D721Med (cell line): ENCODE data around the gene TUBA3C.

Experiments
- DNase-seq: peaks from one replicate; pipeline ENCODE4 v3.0.0; 2011; ENCODE audit warnings: low spot score; ENCODE audit not compliant: insufficient read length
- FAIRE-seq: peaks from 2 replicates; lab custom pipeline; 2011; peaks lifted over from hg19 to GRCh38; lab: Jason Lieb, UNC
- CTCF ChIP-seq: IDR thresholded peaks from 2 replicates; pipeline ENCODE4 v1.5.1; 2012; ENCODE audit warnings: mild to moderate bottlenecking, control low read depth; ENCODE audit not compliant: insufficient read depth; ENCODE audit errors: missing control alignments

Gene TUBA3C

DNA sequence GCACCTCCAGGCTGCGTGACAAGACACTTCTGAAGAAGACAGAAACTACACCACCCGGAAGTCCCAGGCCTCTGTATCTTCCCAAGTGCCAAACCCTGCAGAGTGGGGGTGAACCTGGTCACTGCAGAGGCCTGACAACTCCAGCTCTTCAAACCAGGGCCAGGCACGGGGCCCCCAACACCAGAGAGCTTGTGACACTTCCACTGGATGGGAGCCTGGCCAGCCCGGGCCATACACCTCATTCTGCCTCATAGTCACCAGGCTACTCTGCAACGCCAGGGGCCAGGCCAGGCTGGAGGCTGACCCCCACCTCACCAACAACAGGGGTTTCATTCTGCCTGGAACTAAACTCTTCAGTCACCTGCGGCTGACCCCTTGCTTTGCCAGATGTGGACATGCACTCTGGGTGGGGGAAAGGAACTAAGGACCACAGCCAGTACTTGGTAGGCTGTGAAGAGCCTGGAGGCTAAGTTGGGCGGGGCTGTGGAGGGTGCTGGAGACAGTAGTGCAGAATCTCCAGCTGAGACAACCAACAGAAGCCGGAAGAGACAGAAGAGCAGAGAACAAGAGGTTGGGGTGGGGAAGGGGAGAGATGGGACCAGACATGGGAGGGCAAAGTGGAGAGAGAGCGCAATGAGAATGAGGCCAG is 23.0 kb downstream of the TUBA3C start:
- no peak for DNase-seq
- TF ChIP-seq CTCF = no peak
- no peak for FAIRE-seq

GRCh38 chr13:19158006-19158405 is 23.6 kb downstream of the TUBA3C start:
- TF ChIP-seq CTCF = no peak
- DNase-seq (no peak), FAIRE-seq (no peak)

- FAIRE-seq = no peak
- TF ChIP-seq CTCF = no peak
- DNase-seq = no peak
Observed at GRCh38 chr13:19157461-19157860, 24.2 kb downstream of the TUBA3C start.

GRCh38 chr13:19156013-19156825 is 25.4 kb downstream of the TUBA3C start:
- no peak for TF ChIP-seq CTCF
- no peak for FAIRE-seq
- no peak for DNase-seq

DNA sequence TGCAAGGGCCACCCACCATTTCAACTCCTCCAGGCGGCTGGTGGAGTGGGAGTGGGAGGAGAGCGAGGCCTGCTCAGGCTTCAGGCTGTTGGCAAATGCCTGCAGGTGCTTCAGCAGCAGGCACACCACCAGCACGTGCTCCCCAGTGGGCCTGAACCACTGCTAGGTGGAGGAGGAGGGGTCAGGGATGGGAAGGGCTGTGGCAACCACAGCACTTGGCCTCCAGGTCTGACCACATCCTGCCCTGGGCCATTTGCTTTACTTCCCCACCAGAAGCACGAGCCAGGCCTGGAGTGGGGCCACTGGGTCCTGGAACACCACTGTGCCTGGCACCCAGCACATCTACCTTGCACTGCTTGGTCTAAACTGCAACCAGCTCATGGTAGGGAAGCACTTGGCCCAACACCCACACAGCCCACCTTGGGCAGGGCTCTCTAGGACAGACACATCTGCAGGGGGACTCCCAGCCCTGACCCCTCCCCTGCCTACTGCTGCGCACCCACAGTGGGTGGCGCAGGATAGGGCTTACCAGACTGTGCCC is 26.2 kb downstream of the TUBA3C start:
- DNase-seq (no peak), FAIRE-seq (no peak)
- TF ChIP-seq CTCF = no peak

- DNase-seq = no peak
Observed at GRCh38 chr13:19154843-19155242, 26.8 kb downstream of the TUBA3C start.

More at GRCh38 chr13:19154843-19155242, 26.8 kb downstream of the TUBA3C start:
- no peak for TF ChIP-seq CTCF
- FAIRE-seq = no peak
